HG03139 (cell line): ENCODE measurements around the gene CLRN3.

ENCODE experiments used
- ATAC-seq: cut with Tn5 transposase; IDR thresholded peaks from one replicate; pipeline ENCODE4 v1.9.1; 2021; ENCODE audit not compliant: unreplicated experiment

CLRN3 gene

GRCh38 chr10:127892743-127893142 lies at the start of gene CLRN3:
Gene CLRN3 (minus strand): TSS chr10:127892941. CDS start chr10:127892784, 157 bp downstream.
- ATAC-seq, result no peak

DNA sequence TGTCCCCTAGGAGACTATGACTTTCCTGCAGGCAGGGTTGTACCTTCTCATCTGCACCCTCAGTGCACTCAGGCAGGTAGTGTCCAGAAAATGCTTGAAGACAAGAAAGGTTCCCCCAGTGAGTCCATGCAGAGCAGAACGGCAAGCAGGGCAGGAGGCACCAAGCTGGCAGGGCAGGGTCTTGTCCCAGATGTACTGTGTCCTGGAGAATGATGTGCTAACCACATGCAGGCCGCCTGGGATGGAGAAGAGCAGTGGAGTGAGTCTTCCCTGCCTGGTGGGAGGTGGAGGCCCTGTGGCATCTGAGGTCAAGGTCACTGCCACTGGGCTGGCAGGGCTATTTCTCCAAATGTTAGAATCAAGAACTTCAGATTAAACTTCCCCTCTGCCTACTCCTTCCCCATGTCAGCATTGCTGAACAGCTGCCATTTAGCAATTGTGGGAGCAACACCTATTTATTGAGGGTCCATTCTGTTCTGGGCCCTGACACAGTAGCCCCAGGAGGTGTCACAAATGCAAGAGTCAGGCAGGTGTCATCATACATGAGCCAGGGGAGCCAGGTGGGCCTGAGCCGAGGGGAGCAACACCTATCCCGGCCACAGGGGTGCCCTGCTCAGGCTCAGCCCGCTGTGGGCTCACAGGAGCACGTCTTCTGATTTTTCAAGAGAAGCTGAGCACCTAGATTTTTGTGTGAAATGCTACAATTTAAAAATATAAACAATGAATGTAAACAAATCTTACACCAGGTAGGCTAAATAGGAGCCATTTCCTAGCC lies 48.3 kb upstream of the CLRN3 start:
- no peak for ATAC-seq

- no peak for ATAC-seq
Observed at GRCh38 chr10:127939786-127940330, 47.1 kb upstream of the CLRN3 start.

GRCh38 chr10:127937915-127938463 lies 45.2 kb upstream of the CLRN3 start:
- ATAC-seq, result no peak

GRCh38 chr10:127937069-127937468 lies 44.3 kb upstream of the CLRN3 start:
- ATAC-seq, result no peak

- no peak for ATAC-seq
Observed at GRCh38 chr10:127935071-127935561, 42.4 kb upstream of the CLRN3 start.

GRCh38 chr10:127934383-127934782 lies 41.6 kb upstream of the CLRN3 start:
- ATAC-seq, result no peak

DNA sequence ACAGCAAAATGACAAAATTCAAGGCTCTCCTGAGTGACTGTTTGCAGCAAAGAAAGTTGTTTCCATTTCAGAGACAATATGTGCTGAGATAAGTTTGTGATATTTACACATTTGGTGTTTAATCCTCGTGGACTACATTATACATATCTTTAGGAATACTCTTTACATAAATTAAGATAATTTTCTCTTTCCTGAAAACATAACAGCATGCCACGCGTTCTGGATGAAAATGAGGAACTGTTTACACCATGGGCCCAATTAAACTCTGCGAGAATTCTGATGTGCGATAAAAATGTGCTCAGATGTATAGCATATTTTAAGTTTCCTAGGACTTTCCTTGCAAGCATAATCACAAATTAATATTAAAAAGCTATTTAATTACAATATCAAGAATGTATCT lies 40.5 kb upstream of the CLRN3 start:
- ATAC-seq, result no peak

GRCh38 chr10:127932521-127933270 lies 40.0 kb upstream of the CLRN3 start:
- no peak for ATAC-seq

GRCh38 chr10:127928021-127928806 lies 35.5 kb upstream of the CLRN3 start:
- ATAC-seq, result no peak

- ATAC-seq, result no peak
Observed at GRCh38 chr10:127926455-127926854, 33.7 kb upstream of the CLRN3 start.

DNA sequence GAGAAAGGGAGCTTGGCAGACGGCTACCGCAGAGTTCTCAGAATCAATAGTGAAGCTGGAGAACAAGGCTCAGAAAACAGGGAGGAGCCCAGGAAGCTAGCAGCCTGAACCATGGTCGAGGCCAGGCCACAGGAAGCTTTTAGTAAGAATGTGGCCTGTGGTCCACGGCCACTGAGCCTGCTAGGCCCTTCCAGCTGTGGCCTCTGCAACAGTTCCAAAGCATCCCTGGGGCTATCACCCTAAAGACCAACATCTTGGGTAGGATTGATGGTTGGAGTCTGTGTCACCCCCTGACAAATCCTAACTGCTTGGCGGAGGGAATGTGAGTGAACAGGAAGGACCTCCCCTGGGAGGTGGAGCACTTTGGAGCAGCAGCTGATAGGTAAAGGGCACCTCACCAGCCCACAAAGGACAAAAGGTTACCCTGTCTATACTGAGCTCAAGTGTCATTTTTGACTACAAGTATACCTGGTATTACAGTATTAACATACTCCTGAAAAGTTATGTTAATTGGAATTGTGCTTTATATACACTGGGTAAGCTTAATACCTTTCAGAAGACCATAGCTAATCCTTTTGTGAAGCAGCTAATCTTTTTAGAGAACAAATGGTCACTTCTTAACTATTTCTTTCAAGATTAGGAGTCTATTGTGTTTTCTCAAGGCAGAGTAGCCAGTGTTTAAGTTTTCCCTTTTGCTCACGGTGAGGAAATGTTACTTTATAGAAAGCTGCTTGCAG lies 32.9 kb upstream of the CLRN3 start:
- ATAC-seq, result no peak

- no peak for ATAC-seq
Observed at GRCh38 chr10:127923646-127924045, 30.9 kb upstream of the CLRN3 start.

GRCh38 chr10:127922675-127923366 lies 30.1 kb upstream of the CLRN3 start:
- no peak for ATAC-seq

DNA sequence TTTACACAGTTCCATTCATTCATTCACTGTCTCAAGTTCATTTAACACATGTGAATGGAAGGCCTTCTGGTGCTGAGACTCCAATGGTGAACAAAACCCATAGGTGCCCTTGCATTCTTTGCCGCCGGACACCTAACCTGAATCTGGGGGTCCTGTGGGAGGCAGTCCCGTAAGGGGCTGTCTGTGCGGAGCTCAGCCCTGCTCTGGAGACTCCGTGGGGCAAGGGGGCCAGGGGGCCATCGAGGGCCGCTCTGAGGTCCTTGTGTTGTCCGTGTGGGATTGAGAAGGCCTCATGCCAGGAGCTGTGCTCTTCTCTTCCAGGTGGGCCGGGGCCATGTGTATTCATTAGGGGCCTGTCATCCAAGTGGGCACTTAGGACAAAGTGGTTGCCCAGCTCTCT lies 29.5 kb upstream of the CLRN3 start:
- ATAC-seq, result no peak

- ATAC-seq, result no peak
Observed at GRCh38 chr10:127921753-127922145, 29.0 kb upstream of the CLRN3 start.

DNA sequence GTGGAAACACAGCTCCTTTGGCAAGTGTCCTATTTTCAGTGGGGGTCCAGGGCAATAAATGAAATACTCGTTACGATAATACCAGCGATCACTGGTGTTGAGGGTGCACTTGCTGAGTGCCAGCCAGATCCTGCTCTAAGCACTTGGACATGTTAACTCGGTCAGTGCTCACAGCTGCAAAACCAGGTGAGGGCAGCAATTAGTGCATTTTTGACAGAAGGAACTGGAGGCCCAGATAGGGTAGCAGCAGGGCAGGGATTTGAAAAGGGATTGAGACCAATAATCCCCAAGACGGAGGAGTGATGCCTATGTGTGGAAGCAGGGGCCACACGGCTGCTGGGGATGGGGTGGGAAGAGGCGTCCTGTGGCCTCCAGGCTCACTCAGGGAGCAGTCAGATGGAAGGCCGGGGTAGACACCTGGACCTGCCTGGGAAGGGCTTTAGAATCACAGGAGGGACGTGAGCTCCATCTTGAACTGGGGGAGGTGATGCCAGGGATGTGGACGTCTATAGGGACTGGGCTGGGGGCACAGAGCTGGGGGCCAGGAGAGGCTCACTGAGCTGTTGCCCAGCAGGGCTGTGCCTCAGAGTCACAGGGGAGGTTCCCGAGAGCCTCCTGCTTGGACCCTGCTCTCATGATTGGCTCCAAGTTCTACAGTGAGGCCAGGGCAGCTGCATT lies 28.5 kb upstream of the CLRN3 start:
- no peak for ATAC-seq

- ATAC-seq, result no peak
Observed at GRCh38 chr10:127920306-127921074, 27.7 kb upstream of the CLRN3 start.
